Endothelial cell of umbilical vein (primary cell): Measurements from ENCODE around the gene GID4.

Experiments used
- EZH2 ChIP-seq: IDR thresholded peaks from 2 replicates; pipeline ENCODE4 v1.6.1; 2012; ENCODE audit warnings: borderline replicate concordance, low read depth, mild to moderate bottlenecking, moderate library complexity, low read length, inconsistent platforms; ENCODE audit not compliant: severe bottlenecking
- FOS ChIP-seq: IDR thresholded peaks from 2 replicates; pipeline ENCODE4 v1.6.1; 2011; ENCODE audit warnings: mild to moderate bottlenecking, low read length, moderate library complexity, borderline replicate concordance; ENCODE audit not compliant: insufficient read depth
- JUN ChIP-seq: IDR thresholded peaks from 2 replicates; pipeline ENCODE4 v1.6.1; 2011; ENCODE audit warnings: borderline replicate concordance, low read depth; ENCODE audit not compliant: insufficient read length, insufficient read depth
- MYC ChIP-seq: IDR thresholded peaks from one replicate; pipeline ENCODE4 v1.6.1; 2011; ENCODE audit warnings: mild to moderate bottlenecking, low read depth, low read length
- POLR2A ChIP-seq: IDR thresholded peaks from 2 replicates; pipeline ENCODE4 v1.6.1; 2012; ENCODE audit warnings: low read depth, mild to moderate bottlenecking, control low read depth, low read length
- POLR2AphosphoS5 ChIP-seq: IDR thresholded peaks from 2 replicates; pipeline ENCODE4 v1.6.1; 2012; ENCODE audit warnings: low read depth, mild to moderate bottlenecking, control low read depth, low read length, moderate library complexity; ENCODE audit not compliant: insufficient read depth
- TF ChIP-seq, protein P1 (sequence below), 2 donors: IDR thresholded peaks; 1 replicate in 1 of 2; 2 replicates in 1 of 2; pipeline ENCODE4 v1.5.1; 2011; ENCODE audit warnings: low read length in 2 of 2, mild to moderate bottlenecking in 2 of 2, moderate library complexity in 2 of 2, control low read depth in 1 of 2, inconsistent platforms in 1 of 2, low read depth in 1 of 2; ENCODE audit not compliant: insufficient read depth in 1 of 2; ENCODE audit errors: extremely low read depth in 1 of 2
- TF ChIP-seq, protein P2 (sequence below): IDR thresholded peaks from 2 replicates; pipeline ENCODE4 v1.6.1; 2011; ENCODE audit not compliant: insufficient read depth, insufficient read length

DNA sequence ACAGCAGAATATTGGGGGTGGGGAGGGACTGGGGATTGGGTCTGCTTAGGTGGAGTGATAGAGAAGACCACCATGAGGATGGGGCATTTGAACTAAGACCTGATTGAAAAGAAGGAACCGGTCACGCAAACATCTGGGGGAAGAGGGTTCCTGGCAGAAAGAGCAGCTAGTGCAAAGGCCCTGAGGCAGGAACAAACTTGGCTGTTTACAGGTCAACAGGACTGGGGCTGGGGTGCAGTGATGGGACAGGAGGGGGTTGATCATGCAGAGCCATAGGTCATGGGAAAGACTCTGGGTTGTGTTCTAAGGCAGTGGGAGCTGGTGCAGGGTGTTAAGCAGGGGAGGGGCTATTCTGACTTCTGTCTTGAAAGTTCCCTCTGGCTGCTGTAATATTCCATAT is 50.4 kb downstream of the GID4 start:
- TF ChIP-seq, protein P1, sequence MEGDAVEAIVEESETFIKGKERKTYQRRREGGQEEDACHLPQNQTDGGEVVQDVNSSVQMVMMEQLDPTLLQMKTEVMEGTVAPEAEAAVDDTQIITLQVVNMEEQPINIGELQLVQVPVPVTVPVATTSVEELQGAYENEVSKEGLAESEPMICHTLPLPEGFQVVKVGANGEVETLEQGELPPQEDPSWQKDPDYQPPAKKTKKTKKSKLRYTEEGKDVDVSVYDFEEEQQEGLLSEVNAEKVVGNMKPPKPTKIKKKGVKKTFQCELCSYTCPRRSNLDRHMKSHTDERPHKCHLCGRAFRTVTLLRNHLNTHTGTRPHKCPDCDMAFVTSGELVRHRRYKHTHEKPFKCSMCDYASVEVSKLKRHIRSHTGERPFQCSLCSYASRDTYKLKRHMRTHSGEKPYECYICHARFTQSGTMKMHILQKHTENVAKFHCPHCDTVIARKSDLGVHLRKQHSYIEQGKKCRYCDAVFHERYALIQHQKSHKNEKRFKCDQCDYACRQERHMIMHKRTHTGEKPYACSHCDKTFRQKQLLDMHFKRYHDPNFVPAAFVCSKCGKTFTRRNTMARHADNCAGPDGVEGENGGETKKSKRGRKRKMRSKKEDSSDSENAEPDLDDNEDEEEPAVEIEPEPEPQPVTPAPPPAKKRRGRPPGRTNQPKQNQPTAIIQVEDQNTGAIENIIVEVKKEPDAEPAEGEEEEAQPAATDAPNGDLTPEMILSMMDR (IDR thresholded peaks at IDR 0.05; ENCODE audit: extremely low read depth in 1 of 2, insufficient read depth in 1 of 2, low read depth in 1 of 2, low read length in 2 of 2), result no peak
- TF ChIP-seq POLR2AphosphoS5, result no peak
- no peak for TF ChIP-seq JUN
- no peak for TF ChIP-seq EZH2
- TF ChIP-seq FOS, result no peak
- TF ChIP-seq POLR2A, result no peak
- TF ChIP-seq, protein P2, sequence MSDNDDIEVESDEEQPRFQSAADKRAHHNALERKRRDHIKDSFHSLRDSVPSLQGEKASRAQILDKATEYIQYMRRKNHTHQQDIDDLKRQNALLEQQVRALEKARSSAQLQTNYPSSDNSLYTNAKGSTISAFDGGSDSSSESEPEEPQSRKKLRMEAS, result no peak
- no peak for TF ChIP-seq MYC
